HEK293 (cell line): Measurements from ENCODE around the gene NEK1.

ENCODE experiments used
- CTCF ChIA-PET: fragments of 350-600 bp; formaldehyde crosslinking; extraction: SDS; loops from one replicate; lab custom pipeline; 2021; ENCODE audit warnings: antibody characterized with exemption; lab: Yijun Ruan, JAX
- POLR2A ChIA-PET: fragments of 300-600 bp; formaldehyde crosslinking; extraction: SDS; loops from one replicate; lab custom pipeline; 2020; ENCODE audit warnings: antibody characterized with exemption, inconsistent platforms; lab: Yijun Ruan, JAX
- H3K27ac ChIP-seq: fragments of 200-500 bp; sonication (Bioruptor generic); 2 replicates; pipeline ENCODE4 v1.5.1; 2014; ENCODE audit warnings: low read depth, low read length, control low read depth, inconsistent platforms; ENCODE audit errors: extremely low read depth
- H3K36me3 ChIP-seq, 2 experiments: fragments of 200-500 bp in 1 of 2; sonication (Bioruptor generic) in 1 of 2; 1 replicate in 1 of 2; 2 replicates in 1 of 2; pipeline ENCODE4 v1.5.1; 2014 to 2017; ENCODE audit warnings: inconsistent platforms in 2 of 2, low read length in 2 of 2; ENCODE audit not compliant: control insufficient read depth in 2 of 2, insufficient read depth in 1 of 2
- H3K4me1 ChIP-seq: fragments of 200-500 bp; sonication (Bioruptor generic); 2 replicates; pipeline ENCODE4 v1.5.1; 2014; ENCODE audit warnings: mild to moderate bottlenecking, low read length, inconsistent platforms; ENCODE audit not compliant: control insufficient read depth, insufficient read depth
- H3K4me3 ChIP-seq: 2 replicates; pipeline ENCODE4 v1.5.1; 2011; ENCODE audit warnings: low read depth, mild to moderate bottlenecking, control low read depth, low read length, moderate library complexity
- H3K9me3 ChIP-seq: fragments of 200-500 bp; sonication (Bioruptor generic); 2 replicates; pipeline ENCODE4 v1.5.1; 2014; ENCODE audit warnings: low read depth, low read length, inconsistent platforms; ENCODE audit not compliant: control insufficient read depth, insufficient read depth
- KLF10 ChIP-seq: fragments of 450-650 bp; IDR thresholded peaks from 2 replicates; pipeline ENCODE4 v1.5.1; 2018; ENCODE audit warnings: missing biosample characterization, mild to moderate bottlenecking, missing genetic modification characterization
- MEIS1 ChIP-seq: sonication (generic); formaldehyde crosslinking; IDR thresholded peaks from 2 replicates; pipeline ENCODE4 v1.8.1; 2022; ENCODE audit warnings: missing genetic modification reagents, mild to moderate bottlenecking, borderline replicate concordance
- RBAK ChIP-seq: fragments of 450-650 bp; formaldehyde crosslinking; IDR thresholded peaks from 2 replicates; pipeline ENCODE4 v1.5.1; 2016; ENCODE audit warnings: missing biosample characterization, missing genetic modification characterization
- SCRT2 ChIP-seq: fragments of 450-650 bp; formaldehyde crosslinking; IDR thresholded peaks from 2 replicates; pipeline ENCODE4 v1.5.1; 2016; ENCODE audit warnings: missing biosample characterization, missing genetic modification characterization
- YY2 ChIP-seq: fragments of 450-650 bp; formaldehyde crosslinking; IDR thresholded peaks from 2 replicates; pipeline ENCODE4 v1.5.1; 2016; ENCODE audit warnings: missing biosample characterization, missing genetic modification characterization
- ZBTB8A ChIP-seq: fragments of 450-650 bp; formaldehyde crosslinking; IDR thresholded peaks from 2 replicates; pipeline ENCODE4 v1.5.1; 2016; ENCODE audit warnings: missing biosample characterization, missing genetic modification characterization
- ZEB2 ChIP-seq: fragments of 450-650 bp; formaldehyde crosslinking; IDR thresholded peaks from 2 replicates; pipeline ENCODE4 v1.5.1; 2016; ENCODE audit warnings: missing biosample characterization, missing genetic modification characterization
- ZIC2 ChIP-seq: fragments of 450-650 bp; formaldehyde crosslinking; IDR thresholded peaks from 2 replicates; pipeline ENCODE4 v1.5.1; 2016; ENCODE audit warnings: missing biosample characterization, missing genetic modification characterization
- ZNF133 ChIP-seq: fragments of 450-650 bp; formaldehyde crosslinking; IDR thresholded peaks from 2 replicates; pipeline ENCODE4 v1.5.1; 2016; ENCODE audit warnings: missing biosample characterization, missing genetic modification characterization
- ZNF138 ChIP-seq: fragments of 450-650 bp; formaldehyde crosslinking; IDR thresholded peaks from 2 replicates; pipeline ENCODE4 v1.5.1; 2016; ENCODE audit warnings: missing biosample characterization, missing genetic modification characterization, borderline replicate concordance
- ZNF157 ChIP-seq: fragments of 450-650 bp; formaldehyde crosslinking; IDR thresholded peaks from 2 replicates; pipeline ENCODE4 v1.5.1; 2016; ENCODE audit warnings: missing biosample characterization, missing genetic modification characterization
- ZNF174 ChIP-seq: fragments of 450-650 bp; formaldehyde crosslinking; IDR thresholded peaks from 2 replicates; pipeline ENCODE4 v1.5.0; 2017; ENCODE audit warnings: missing biosample characterization, mild to moderate bottlenecking, missing genetic modification characterization
- ZNF221 ChIP-seq: fragments of 450-650 bp; formaldehyde crosslinking; IDR thresholded peaks from 2 replicates; pipeline ENCODE4 v1.5.1; 2017; ENCODE audit warnings: missing biosample characterization, missing genetic modification characterization, borderline replicate concordance
- ZNF302 ChIP-seq: fragments of 450-650 bp; formaldehyde crosslinking; IDR thresholded peaks from 2 replicates; pipeline ENCODE4 v1.5.1; 2016; ENCODE audit warnings: missing biosample characterization, missing genetic modification characterization, low read depth
- ZNF311 ChIP-seq: fragments of 450-650 bp; formaldehyde crosslinking; IDR thresholded peaks from 2 replicates; pipeline ENCODE4 v1.5.1; 2017; ENCODE audit warnings: missing biosample characterization, missing genetic modification characterization, borderline replicate concordance
- ZNF324 ChIP-seq: fragments of 450-650 bp; formaldehyde crosslinking; IDR thresholded peaks from 2 replicates; pipeline ENCODE4 v1.5.1; 2016; ENCODE audit warnings: missing biosample characterization, missing genetic modification characterization
- ZNF37A ChIP-seq: fragments of 450-650 bp; IDR thresholded peaks from 2 replicates; pipeline ENCODE4 v1.5.1; 2018; ENCODE audit warnings: missing biosample characterization, missing genetic modification characterization
- ZNF473 ChIP-seq: fragments of 450-650 bp; formaldehyde crosslinking; IDR thresholded peaks from 2 replicates; pipeline ENCODE4 v1.5.1; 2017; ENCODE audit warnings: missing biosample characterization, missing genetic modification characterization
- ZNF548 ChIP-seq: fragments of 450-650 bp; formaldehyde crosslinking; IDR thresholded peaks from 2 replicates; pipeline ENCODE4 v1.5.1; 2016; ENCODE audit warnings: missing biosample characterization, missing genetic modification characterization
- ZNF76 ChIP-seq: fragments of 450-650 bp; formaldehyde crosslinking; IDR thresholded peaks from 2 replicates; pipeline ENCODE4; 2016; ENCODE audit warnings: low read depth, missing biosample characterization, missing genetic modification characterization, borderline replicate concordance
- ZSCAN30 ChIP-seq: fragments of 450-650 bp; IDR thresholded peaks from 2 replicates; pipeline ENCODE4 v1.5.1; 2018; ENCODE audit warnings: missing biosample characterization, mild to moderate bottlenecking, missing genetic modification characterization, moderate library complexity
- TF ChIP-seq, protein P1 (sequence below): fragments of 450-650 bp; formaldehyde crosslinking; IDR thresholded peaks from 2 replicates; pipeline ENCODE4 v1.5.1; 2016; ENCODE audit warnings: missing biosample characterization, missing genetic modification characterization
- TF ChIP-seq, protein P2 (sequence below): fragments of 450-650 bp; formaldehyde crosslinking; IDR thresholded peaks from 2 replicates; pipeline ENCODE4 v1.5.1; 2016; ENCODE audit warnings: missing biosample characterization, missing genetic modification characterization
- TF ChIP-seq, protein P3 (sequence below): fragments of 450-650 bp; formaldehyde crosslinking; IDR thresholded peaks from 2 replicates; pipeline ENCODE4 v1.5.1; 2016; ENCODE audit warnings: missing biosample characterization, missing genetic modification characterization
- TF ChIP-seq, protein P4 (sequence below): fragments of 450-650 bp; formaldehyde crosslinking; IDR thresholded peaks from 2 replicates; pipeline ENCODE4 v1.5.1; 2017; ENCODE audit warnings: missing biosample characterization, missing genetic modification characterization
- TF ChIP-seq, protein P5 (sequence below): sonication (generic); formaldehyde crosslinking; IDR thresholded peaks from 2 replicates; pipeline ENCODE4 v1.8.1; 2022; ENCODE audit warnings: mild to moderate bottlenecking, moderate library complexity, missing genetic modification reagents

NEK1 gene

DNA sequence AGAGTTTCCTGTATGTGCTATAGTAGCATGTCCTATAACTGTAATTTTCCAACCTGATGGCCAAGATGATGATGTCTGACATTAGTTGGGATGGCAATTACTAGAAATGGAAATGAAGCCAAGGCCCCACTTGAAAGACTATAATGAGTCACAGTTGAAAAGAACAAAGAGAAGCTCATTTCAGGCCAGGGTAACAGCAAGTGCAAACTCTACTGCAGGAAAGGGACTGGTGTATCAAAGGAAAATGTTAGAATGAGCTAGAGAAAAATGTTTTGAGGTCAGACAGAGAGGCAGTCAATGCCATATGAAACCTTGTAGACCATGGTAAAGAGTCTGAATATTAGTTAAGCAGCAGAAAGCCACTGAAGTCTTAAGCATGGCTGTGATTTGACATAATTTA, 195.4 kb downstream of the NEK1 start (continued):
- TF ChIP-seq, protein P1, sequence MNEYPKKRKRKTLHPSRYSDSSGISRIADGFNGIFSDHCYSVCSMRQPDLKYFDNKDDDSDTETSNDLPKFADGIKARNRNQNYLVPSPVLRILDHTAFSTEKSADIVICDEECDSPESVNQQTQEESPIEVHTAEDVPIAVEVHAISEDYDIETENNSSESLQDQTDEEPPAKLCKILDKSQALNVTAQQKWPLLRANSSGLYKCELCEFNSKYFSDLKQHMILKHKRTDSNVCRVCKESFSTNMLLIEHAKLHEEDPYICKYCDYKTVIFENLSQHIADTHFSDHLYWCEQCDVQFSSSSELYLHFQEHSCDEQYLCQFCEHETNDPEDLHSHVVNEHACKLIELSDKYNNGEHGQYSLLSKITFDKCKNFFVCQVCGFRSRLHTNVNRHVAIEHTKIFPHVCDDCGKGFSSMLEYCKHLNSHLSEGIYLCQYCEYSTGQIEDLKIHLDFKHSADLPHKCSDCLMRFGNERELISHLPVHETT (tag by site-specific recombination): no peak
- TF ChIP-seq YY2 (tag by site-specific recombination) (no peak), ZNF37A (no peak)
- TF ChIP-seq, all 188 proteins: peak for 0

DNA sequence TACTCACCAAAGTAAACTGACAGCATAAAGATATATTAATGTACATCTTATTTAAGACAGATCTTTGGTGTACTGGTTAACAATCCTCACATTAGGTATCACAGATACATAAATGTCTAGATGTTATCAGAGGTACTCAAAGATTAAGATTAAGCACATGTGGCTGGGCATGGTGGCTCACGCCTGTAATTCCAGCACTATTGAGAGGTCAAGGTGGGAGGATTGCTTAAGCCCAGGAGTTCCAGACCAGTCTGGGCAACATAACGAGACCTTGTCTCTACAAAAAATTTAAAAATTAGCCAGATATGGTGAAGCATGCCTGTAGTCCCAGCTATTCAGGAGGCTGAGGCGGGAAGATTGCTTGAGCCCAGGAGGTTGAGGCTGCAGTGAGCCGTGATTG, 195.9 kb downstream of the NEK1 start:
- no peak for TF ChIP-seq ZNF311 (tag by site-specific recombination)
- TF ChIP-seq ZNF157: no peak
- TF ChIP-seq SCRT2 (tag by site-specific recombination): no peak
- TF ChIP-seq ZNF221 (tag by site-specific recombination): no peak
- TF ChIP-seq ZNF302 (tag by site-specific recombination): no peak
- TF ChIP-seq, all 188 proteins: peak for 0
- no peak overlapping the region for H3K4me3 ChIP-seq
- H3K27ac ChIP-seq: no peak overlapping the region
- ChIA-PET POLR2A (no interaction called here), CTCF (no interaction called here)
- no peaks in the 10 kb centered on the region for H3K9me3 ChIP-seq
- no peaks in the 10 kb centered on the region for H3K4me1 ChIP-seq
- no peaks in the 10 kb centered on the region for H3K36me3 ChIP-seq

DNA sequence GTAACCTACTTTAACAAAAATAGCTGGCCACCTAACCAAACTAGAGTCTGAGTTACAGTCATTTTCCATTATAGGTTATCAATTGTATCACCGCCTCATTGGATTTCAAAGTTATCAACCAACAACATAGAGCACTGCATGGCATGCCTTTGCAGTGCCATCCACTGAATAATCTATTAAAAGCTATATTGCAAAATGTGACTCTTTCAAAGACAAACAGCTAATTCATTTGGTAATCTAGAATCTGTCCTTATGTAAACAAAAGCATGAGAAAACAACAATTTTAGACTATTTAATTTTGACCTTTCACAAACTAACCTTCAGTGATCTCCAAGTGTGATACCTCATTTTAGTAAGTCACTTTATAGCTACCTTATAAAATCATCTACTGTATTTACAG, 197.5 kb downstream of the NEK1 start:
- POLR2A ChIA-PET: no interaction called here
- CTCF ChIA-PET: interaction anchor here (0.5 kb wide), 1 partner anchor 55 kb away, joined by 3 read pairs; no protein-coding TSS in a partner anchor

DNA sequence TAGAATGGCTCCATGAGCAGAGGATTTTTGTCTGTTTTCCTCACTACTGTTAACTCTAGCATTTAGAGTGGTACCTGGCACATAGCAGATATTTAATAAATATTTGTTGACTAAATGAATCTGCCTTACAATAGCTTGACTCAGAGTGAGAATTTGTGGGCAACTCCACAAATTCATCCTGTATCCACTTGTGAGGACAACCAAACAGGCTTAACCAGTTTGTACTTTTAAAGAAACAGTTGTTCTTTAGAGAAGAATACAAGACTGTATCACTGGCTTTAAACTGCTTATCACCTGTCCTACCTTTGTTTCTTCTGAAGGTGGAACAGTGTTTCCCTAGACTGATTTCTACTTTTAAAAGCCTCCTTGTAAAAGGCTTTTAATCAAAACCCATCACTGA, 200.3 kb downstream of the NEK1 start:
- Histone ChIP-seq H3K4me3 (no peak overlapping the region), H3K9me3 (no peaks in the 10 kb centered on the region), H3K36me3 (no peaks in the 10 kb centered on the region), H3K27ac (no peak overlapping the region), H3K4me1 (no peaks in the 10 kb centered on the region)
- CTCF ChIA-PET: no interaction called here
- POLR2A ChIA-PET: no interaction called here
- no peak for TF ChIP-seq ZNF324 (tag by site-specific recombination)
- no peak for TF ChIP-seq ZNF133 (tag by site-specific recombination)
- TF ChIP-seq MEIS1 (CRISPR knock-in tag): no peak
- TF ChIP-seq, protein P2, sequence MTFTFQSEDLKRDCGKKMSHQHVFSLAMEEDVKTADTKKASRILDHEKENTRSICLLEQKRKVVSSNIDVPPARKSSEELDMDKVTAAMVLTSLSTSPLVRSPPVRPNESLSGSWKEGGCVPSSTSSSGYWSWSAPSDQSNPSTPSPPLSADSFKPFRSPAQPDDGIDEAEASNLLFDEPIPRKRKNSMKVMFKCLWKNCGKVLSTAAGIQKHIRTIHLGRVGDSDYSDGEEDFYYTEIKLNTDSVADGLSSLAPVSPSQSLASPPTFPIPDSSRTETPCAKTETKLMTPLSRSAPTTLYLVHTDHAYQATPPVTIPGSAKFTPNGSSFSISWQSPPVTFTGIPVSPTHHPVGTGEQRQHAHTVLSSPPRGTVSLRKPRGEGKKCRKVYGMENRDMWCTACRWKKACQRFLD (tag by site-specific recombination): no peak
- TF ChIP-seq ZNF138 (tag by site-specific recombination): no peak
- TF ChIP-seq RBAK: no peak
- TF ChIP-seq ZNF174 (tag by site-specific recombination): no peak
- no peak for TF ChIP-seq ZSCAN30 (tag by site-specific recombination)
- no peak for TF ChIP-seq KLF10 (tag by site-specific recombination)
- TF ChIP-seq, protein P3, sequence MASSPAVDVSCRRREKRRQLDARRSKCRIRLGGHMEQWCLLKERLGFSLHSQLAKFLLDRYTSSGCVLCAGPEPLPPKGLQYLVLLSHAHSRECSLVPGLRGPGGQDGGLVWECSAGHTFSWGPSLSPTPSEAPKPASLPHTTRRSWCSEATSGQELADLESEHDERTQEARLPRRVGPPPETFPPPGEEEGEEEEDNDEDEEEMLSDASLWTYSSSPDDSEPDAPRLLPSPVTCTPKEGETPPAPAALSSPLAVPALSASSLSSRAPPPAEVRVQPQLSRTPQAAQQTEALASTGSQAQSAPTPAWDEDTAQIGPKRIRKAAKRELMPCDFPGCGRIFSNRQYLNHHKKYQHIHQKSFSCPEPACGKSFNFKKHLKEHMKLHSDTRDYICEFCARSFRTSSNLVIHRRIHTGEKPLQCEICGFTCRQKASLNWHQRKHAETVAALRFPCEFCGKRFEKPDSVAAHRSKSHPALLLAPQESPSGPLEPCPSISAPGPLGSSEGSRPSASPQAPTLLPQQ (tag by site-specific recombination): no peak
- TF ChIP-seq ZEB2 (tag by site-specific recombination): no peak
- no peak for TF ChIP-seq ZIC2
- no peak for TF ChIP-seq ZNF548
- TF ChIP-seq, protein P4, sequence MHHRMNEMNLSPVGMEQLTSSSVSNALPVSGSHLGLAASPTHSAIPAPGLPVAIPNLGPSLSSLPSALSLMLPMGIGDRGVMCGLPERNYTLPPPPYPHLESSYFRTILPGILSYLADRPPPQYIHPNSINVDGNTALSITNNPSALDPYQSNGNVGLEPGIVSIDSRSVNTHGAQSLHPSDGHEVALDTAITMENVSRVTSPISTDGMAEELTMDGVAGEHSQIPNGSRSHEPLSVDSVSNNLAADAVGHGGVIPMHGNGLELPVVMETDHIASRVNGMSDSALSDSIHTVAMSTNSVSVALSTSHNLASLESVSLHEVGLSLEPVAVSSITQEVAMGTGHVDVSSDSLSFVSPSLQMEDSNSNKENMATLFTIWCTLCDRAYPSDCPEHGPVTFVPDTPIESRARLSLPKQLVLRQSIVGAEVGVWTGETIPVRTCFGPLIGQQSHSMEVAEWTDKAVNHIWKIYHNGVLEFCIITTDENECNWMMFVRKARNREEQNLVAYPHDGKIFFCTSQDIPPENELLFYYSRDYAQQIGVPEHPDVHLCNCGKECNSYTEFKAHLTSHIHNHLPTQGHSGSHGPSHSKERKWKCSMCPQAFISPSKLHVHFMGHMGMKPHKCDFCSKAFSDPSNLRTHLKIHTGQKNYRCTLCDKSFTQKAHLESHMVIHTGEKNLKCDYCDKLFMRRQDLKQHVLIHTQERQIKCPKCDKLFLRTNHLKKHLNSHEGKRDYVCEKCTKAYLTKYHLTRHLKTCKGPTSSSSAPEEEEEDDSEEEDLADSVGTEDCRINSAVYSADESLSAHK (tag by site-specific recombination): no peak
- TF ChIP-seq, protein P5, sequence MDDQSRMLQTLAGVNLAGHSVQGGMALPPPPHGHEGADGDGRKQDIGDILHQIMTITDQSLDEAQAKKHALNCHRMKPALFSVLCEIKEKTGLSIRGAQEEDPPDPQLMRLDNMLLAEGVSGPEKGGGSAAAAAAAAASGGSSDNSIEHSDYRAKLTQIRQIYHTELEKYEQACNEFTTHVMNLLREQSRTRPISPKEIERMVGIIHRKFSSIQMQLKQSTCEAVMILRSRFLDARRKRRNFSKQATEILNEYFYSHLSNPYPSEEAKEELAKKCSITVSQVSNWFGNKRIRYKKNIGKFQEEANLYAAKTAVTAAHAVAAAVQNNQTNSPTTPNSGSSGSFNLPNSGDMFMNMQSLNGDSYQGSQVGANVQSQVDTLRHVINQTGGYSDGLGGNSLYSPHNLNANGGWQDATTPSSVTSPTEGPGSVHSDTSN (CRISPR knock-in tag): no peak
- no peak for TF ChIP-seq ZBTB8A (tag by site-specific recombination)
- TF ChIP-seq ZNF76 (tag by site-specific recombination): no peak

More for the DNA sequence above, 197.5 kb downstream of the NEK1 start:
- Histone ChIP-seq H3K4me1 (no peaks in the 10 kb centered on the region), H3K4me3 (no peak overlapping the region), H3K27ac (no peak overlapping the region), H3K36me3 (no peaks in the 10 kb centered on the region), H3K9me3 (no peaks in the 10 kb centered on the region)
- TF ChIP-seq ZNF473 (tag by site-specific recombination): no peak
